WERI-Rb-1 (cell line): ENCODE results near the gene RPTOR.
"Not testable (repeated sequence)": the region's sequence is repeated elsewhere in the genome, so short reads cannot be mapped to it uniquely, and the experiment has no call there.

Experiments used
- DNase-seq: peaks from one replicate; pipeline ENCODE4 v3.0.0-alpha.2; 2020
- H3K27ac ChIP-seq: fragments of 250-450 bp; sonication (Bioruptor Pico); 2 replicates; pipeline ENCODE4 v1.5.1; 2020; ENCODE audit warnings: mild to moderate bottlenecking, moderate library complexity
- H3K27me3 ChIP-seq: fragments of 250-450 bp; sonication (Bioruptor Pico); 2 replicates; pipeline ENCODE4 v1.5.1; 2021; ENCODE audit warnings: mild to moderate bottlenecking, low read depth, moderate library complexity; ENCODE audit not compliant: insufficient read depth, severe bottlenecking
- H3K36me3 ChIP-seq: fragments of 250-450 bp; sonication (Bioruptor Pico); 2 replicates; pipeline ENCODE4 v1.5.1; 2020; ENCODE audit warnings: mild to moderate bottlenecking, moderate library complexity
- H3K4me3 ChIP-seq: 2 replicates; pipeline ENCODE4 v1.5.1; 2011; ENCODE audit warnings: low read depth, mild to moderate bottlenecking, control low read depth, low read length
- H3K9me3 ChIP-seq: fragments of 250-450 bp; sonication (Bioruptor Pico); 2 replicates; pipeline ENCODE4 v1.5.1; 2021; ENCODE audit warnings: mild to moderate bottlenecking, moderate library complexity; ENCODE audit not compliant: severe bottlenecking
- TF ChIP-seq, protein P1 (sequence below): IDR thresholded peaks from 2 replicates; pipeline ENCODE4 v1.5.1; 2011; ENCODE audit warnings: low read depth, mild to moderate bottlenecking, control low read depth, inconsistent platforms, low read length

The RPTOR gene

DNA sequence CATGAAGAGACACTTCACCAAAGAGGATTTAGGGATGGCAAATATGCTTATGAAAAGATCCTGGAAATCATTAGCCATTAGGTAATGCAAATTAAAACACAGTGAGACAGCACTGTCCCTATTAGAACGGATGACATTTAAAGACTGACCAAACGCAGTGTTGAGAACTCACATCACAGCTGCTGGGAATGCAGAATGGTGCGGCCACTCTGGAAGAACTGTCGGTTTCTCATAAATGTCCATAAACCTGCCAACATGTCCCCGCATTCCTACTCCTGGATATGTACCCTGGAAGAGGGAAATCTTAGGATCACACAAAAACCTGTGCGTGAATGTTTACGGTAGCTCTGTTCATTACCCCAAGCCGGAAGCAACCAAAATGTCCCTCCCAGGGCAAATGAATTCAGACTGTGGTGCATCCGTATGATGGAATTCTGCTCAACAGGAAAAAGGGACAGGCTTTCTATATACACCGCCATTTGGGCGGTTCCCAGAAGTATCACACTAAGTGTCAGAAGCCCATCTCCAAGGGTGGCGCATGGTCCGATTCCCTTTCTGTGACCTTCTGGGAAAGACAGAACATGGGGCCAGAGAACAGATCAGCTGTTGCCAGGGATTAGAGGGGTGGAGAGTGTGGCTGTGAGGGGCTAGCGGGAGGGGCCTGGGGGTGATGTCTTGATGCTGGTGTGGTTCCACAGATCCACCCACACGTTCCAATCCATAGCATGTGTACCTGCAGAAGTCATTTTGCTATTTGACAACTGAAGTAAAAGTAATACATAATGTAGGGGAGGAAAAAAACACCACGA is 249.8 kb downstream of the RPTOR start:
- H3K36me3 ChIP-seq: peaks cover 42% of the 10 kb centered on the region
- H3K27ac ChIP-seq: no peak overlapping the region
- TF ChIP-seq, protein P1, sequence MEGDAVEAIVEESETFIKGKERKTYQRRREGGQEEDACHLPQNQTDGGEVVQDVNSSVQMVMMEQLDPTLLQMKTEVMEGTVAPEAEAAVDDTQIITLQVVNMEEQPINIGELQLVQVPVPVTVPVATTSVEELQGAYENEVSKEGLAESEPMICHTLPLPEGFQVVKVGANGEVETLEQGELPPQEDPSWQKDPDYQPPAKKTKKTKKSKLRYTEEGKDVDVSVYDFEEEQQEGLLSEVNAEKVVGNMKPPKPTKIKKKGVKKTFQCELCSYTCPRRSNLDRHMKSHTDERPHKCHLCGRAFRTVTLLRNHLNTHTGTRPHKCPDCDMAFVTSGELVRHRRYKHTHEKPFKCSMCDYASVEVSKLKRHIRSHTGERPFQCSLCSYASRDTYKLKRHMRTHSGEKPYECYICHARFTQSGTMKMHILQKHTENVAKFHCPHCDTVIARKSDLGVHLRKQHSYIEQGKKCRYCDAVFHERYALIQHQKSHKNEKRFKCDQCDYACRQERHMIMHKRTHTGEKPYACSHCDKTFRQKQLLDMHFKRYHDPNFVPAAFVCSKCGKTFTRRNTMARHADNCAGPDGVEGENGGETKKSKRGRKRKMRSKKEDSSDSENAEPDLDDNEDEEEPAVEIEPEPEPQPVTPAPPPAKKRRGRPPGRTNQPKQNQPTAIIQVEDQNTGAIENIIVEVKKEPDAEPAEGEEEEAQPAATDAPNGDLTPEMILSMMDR: no peak

DNA sequence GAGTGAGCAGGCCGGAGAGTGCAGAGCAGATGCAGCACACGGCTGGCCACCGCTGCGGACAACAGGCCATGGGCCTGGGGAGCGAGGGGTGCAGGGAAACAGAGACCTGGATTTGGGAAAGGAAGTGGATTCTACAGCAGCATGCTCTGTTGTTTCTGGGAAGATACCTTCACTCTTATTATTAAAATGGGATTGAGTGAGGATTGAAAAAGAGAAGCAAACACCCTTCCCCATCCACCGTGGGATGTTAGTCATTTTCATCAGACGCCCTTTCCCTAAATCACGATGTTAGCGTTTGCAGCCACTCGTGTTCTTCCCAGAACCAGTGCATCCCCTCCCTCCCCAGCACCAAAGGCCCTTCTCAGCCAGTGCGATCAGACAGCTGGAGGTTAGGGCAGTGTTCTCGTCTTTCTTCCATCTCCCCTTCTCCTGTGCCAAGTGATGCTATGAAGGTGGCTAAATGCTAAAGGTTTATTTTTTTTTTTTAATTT is 250.5 kb downstream of the RPTOR start:
- Histone ChIP-seq H3K36me3 (peaks cover 40% of the 10 kb centered on the region), H3K9me3 (no peaks in the 10 kb centered on the region), H3K27ac (no peak overlapping the region), H3K27me3 (no peaks in the 10 kb centered on the region), H3K4me3 (no peak overlapping the region)
- DNase-seq: no peak
- TF ChIP-seq, protein P1: no peak

More for the DNA sequence above, 249.8 kb downstream of the RPTOR start:
- Histone ChIP-seq H3K9me3 (no peaks in the 10 kb centered on the region), H3K4me3 (no peak overlapping the region), H3K27me3 (no peaks in the 10 kb centered on the region)
- DNase-seq: no peak

DNA sequence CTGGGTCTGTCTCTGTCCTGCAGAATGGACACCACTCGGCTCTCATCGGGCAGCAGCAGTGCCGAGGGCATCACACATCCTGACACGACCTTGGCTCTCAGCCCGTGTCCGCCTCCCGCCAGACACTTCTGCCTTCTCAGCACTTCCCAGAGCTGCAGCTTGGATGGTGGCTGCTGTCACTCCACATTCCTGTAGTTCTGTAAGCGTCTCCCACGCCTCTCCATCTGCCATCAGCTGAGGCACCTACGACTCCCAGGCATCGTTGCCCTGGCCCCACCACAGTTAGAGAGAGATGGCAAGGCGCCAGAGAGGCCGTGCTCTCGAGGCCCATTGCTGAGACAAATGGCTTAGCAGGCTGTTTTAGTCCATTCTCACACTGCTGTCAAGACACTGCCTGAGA is 251.1 kb downstream of the RPTOR start:
- TF ChIP-seq, protein P1: no peak
- Histone ChIP-seq H3K27me3 (no peaks in the 10 kb centered on the region), H3K9me3 (no peaks in the 10 kb centered on the region), H3K4me3 (no peak overlapping the region), H3K36me3 (peaks cover 40% of the 10 kb centered on the region), H3K27ac (no peak overlapping the region)
- no peak for DNase-seq

DNA sequence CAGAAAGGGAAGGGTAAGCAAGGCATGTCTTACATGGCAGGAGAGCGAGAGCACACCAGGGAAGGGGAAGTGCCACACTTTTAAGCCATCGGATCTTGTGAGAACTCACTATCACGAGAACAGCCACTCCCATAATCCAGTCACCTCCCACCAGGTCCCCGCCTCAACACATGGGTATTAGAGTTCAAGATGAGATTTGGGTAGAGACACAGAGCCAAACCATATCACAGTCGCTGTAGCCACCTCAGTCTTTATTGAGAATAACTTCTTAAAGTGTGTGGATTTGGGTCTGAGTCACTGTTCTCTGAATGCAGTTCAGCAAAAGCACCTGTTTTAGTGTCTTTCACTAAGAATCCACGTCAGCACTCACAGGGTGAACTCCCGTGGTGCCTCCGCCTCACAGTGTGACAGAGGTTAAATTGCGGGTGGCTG is 251.8 kb downstream of the RPTOR start:
- no peaks in the 10 kb centered on the region for H3K27me3 ChIP-seq
- TF ChIP-seq, protein P1: no peak
- peaks cover 36% of the 10 kb centered on the region for H3K36me3 ChIP-seq
- no peak overlapping the region for H3K4me3 ChIP-seq
- no peak for DNase-seq
- H3K9me3 ChIP-seq: no peaks in the 10 kb centered on the region
- H3K27ac ChIP-seq: no peak overlapping the region

DNA sequence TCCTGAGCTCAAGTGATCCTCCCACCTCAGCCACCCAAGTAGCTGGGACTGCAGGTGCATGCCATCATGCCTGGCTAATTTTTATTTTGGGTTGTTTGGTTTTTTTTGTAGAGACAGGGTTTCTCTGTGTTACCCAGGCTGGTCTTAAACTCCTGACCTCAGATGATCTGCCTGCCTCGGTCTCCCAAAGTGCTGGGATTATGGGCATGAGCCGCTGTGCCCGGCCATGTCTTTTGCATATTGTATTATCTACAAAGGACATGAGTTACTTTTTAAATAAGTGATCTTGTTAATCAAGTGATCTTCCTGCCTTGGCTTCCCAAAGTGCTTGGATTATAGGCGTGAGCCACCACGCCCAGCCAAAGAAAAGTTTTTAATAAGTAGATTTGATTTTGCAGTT is 252.6 kb downstream of the RPTOR start:
- not testable (repeated sequence) for H3K27ac ChIP-seq, H3K4me3 ChIP-seq, H3K9me3 ChIP-seq, H3K27me3 ChIP-seq, DNase-seq
- peaks cover 28% of the 10 kb centered on the region for H3K36me3 ChIP-seq

DNA sequence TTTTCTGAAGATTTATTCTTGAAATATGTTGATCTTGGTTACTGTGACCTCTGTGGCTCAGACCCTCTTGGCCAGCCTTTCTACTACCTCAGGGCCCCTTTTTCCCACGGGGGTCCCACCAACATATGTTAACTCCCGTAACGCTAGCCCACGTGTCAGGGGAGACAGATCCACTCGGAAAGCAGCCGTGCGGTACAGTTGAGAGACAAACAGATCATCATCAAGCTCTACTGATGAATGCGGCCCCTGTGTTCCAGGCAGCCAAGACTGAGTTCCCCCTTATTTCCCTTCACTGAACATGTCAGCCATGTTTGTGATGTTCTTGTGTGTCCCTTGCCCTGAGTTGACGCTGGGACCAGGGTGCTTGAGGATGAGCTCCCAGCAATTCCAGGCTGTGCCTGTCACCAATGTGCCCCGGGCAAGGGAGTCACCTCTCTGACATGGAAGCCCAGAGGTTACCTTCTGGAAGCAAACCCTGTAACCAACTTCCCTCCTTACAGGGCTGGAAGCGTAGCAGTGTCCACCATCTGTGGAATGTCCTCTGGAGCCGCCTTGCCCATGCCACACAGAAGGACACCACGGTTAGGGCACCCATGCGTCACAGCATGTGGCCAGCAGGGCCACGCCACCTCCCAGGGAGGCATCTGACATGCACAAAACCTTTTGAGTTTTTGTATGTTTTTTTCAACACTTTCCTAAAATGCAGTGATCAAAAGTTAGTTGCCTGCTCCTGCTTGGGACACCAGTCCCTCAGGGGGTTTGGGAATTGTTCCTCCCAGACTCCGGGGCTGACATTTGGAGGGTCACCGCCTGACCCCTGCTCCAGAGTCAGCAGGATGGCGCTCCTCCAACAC is 253.3 kb downstream of the RPTOR start:
- no peak overlapping the region for H3K27ac ChIP-seq
- no peak for DNase-seq
- TF ChIP-seq, protein P1: no peak
- peaks cover 25% of the 10 kb centered on the region for H3K36me3 ChIP-seq
- H3K4me3 ChIP-seq: no peak overlapping the region
- no peaks in the 10 kb centered on the region for H3K9me3 ChIP-seq
- no peaks in the 10 kb centered on the region for H3K27me3 ChIP-seq
